ENCODE measurements around the gene CERS2.
"Not testable (repeated sequence)": the region's sequence is repeated elsewhere in the genome, so short reads cannot be mapped to it uniquely, and the experiment has no call there.

CERS2 gene

GRCh38 chr1:150970808-150971582 lies 3.6 kb downstream of the CERS2 start:
- DNase-seq (ENCODE audit: low spot score) = no peak

- no peak for DNase-seq (ENCODE audit: low spot score)
These were observed 5.0 kb downstream of the CERS2 start for GRCh38 chr1:150969626-150970025.

GRCh38 chr1:150968491-150968890 lies 6.1 kb downstream of the CERS2 start:
- no peak for DNase-seq (ENCODE audit: low spot score)

- DNase-seq (ENCODE audit: low spot score) = no peak
These were observed 6.7 kb downstream of the CERS2 start for GRCh38 chr1:150967936-150968335.

GRCh38 chr1:150966011-150966410 lies 8.6 kb downstream of the CERS2 start:
- DNase-seq (ENCODE audit: low spot score) = no peak

GRCh38 chr1:150965605-150966004 lies 9.0 kb downstream of the CERS2 start:
- DNase-seq (ENCODE audit: low spot score) = no peak

GRCh38 chr1:150964164-150964489 lies 10.5 kb downstream of the CERS2 start:
- no peak for DNase-seq (ENCODE audit: low spot score)

GRCh38 chr1:150963321-150964163 lies 11.1 kb downstream of the CERS2 start:
- DNase-seq (ENCODE audit: low spot score) = no peak

- DNase-seq (ENCODE audit: low spot score) = no peak
These were observed 12.9 kb downstream of the CERS2 start for GRCh38 chr1:150961756-150962155.

GRCh38 chr1:150960646-150961045 lies 14.0 kb downstream of the CERS2 start:
- no peak for DNase-seq (ENCODE audit: low spot score)

- DNase-seq (ENCODE audit: low spot score) = no peak
These were observed 17.0 kb downstream of the CERS2 start for GRCh38 chr1:150957666-150958065.

- no peak for DNase-seq (ENCODE audit: low spot score)
These were observed 19.4 kb downstream of the CERS2 start for GRCh38 chr1:150955280-150955679.

GRCh38 chr1:150954708-150955107 lies 19.9 kb downstream of the CERS2 start:
- no peak for DNase-seq (ENCODE audit: low spot score)

GRCh38 chr1:150944856-150945255 lies 29.8 kb downstream of the CERS2 start:
- DNase-seq (ENCODE audit: low spot score) = no peak

- DNase-seq (ENCODE audit: low spot score) = no peak
These were observed 42.9 kb downstream of the CERS2 start for GRCh38 chr1:150931773-150932172.

- DNase-seq (ENCODE audit: low spot score) = not testable (repeated sequence)
These were observed 45.9 kb downstream of the CERS2 start for GRCh38 chr1:150928775-150929174.

- no peak for DNase-seq (ENCODE audit: low spot score)
These were observed 46.3 kb downstream of the CERS2 start for GRCh38 chr1:150928286-150928685.

GRCh38 chr1:150927624-150928023 lies 47.0 kb downstream of the CERS2 start:
- DNase-seq (ENCODE audit: low spot score) = no peak

- DNase-seq (ENCODE audit: low spot score) = peak; percentile 99
These were observed 48.4 kb downstream of the CERS2 start, which contains the start of gene SETDB1 for GRCh38 chr1:150926097-150926741. Gene SETDB1 (plus strand): TSS chr1:150926363. CDS start chr1:150927715, 1,352 bp downstream.

- no peak for DNase-seq (ENCODE audit: low spot score)
These were observed 49.6 kb downstream of the CERS2 start for GRCh38 chr1:150925080-150925479.

GRCh38 chr1:150922519-150922975 lies 52.1 kb downstream of the CERS2 start:
- DNase-seq (ENCODE audit: low spot score) = peak; percentile 80

- DNase-seq (ENCODE audit: low spot score) = no peak
These were observed 57.2 kb downstream of the CERS2 start for GRCh38 chr1:150917387-150917786.
